NCI-H1105 treated with DMSO at 0.1 percent for 48 hours (cell line): ENCODE data around the gene BLNK.

Experiments
- DNase-seq: peaks from one replicate; lab custom pipeline; 2025; lab: John Stamatoyannopoulos, UW

BLNK gene

GRCh38 chr10:96261930-96262329 is 9.4 kb downstream of the BLNK start:
- DNase-seq, result no peak

- no peak for DNase-seq
These were observed 10.2 kb downstream of the BLNK start for GRCh38 chr10:96261132-96261531.

- no peak for DNase-seq
These were observed 11.4 kb downstream of the BLNK start for GRCh38 chr10:96260014-96260413.

GRCh38 chr10:96259150-96259549 is 12.2 kb downstream of the BLNK start:
- no peak for DNase-seq

GRCh38 chr10:96257944-96258343 is 13.4 kb downstream of the BLNK start:
- no peak for DNase-seq

GRCh38 chr10:96255549-96256333 is 15.6 kb downstream of the BLNK start:
- DNase-seq, result no peak

GRCh38 chr10:96254976-96255375 is 16.4 kb downstream of the BLNK start:
- DNase-seq, result no peak

GRCh38 chr10:96252730-96253129 is 18.6 kb downstream of the BLNK start:
- no peak for DNase-seq

GRCh38 chr10:96250349-96250748 is 21.0 kb downstream of the BLNK start:
- DNase-seq, result no peak

- no peak for DNase-seq
These were observed 22.1 kb downstream of the BLNK start for GRCh38 chr10:96249264-96249663.

- no peak for DNase-seq
These were observed 27.0 kb downstream of the BLNK start for GRCh38 chr10:96244354-96244753.

- DNase-seq, result no peak
These were observed 28.1 kb downstream of the BLNK start for GRCh38 chr10:96243296-96243695.

- DNase-seq, result no peak
These were observed 28.5 kb downstream of the BLNK start for GRCh38 chr10:96242822-96243221.

GRCh38 chr10:96238646-96239623 is 32.4 kb downstream of the BLNK start:
- DNase-seq, result peak; percentile 9

GRCh38 chr10:96236876-96237275 is 34.5 kb downstream of the BLNK start:
- DNase-seq, result no peak

- no peak for DNase-seq
These were observed 35.3 kb downstream of the BLNK start for GRCh38 chr10:96236090-96236478.

GRCh38 chr10:96235326-96236089 is 35.9 kb downstream of the BLNK start:
- DNase-seq, result no peak

- DNase-seq, result no peak
These were observed 37.4 kb downstream of the BLNK start for GRCh38 chr10:96233959-96234358.

- DNase-seq, result no peak
These were observed 40.8 kb downstream of the BLNK start for GRCh38 chr10:96230527-96230926.

- DNase-seq, result no peak
These were observed 41.8 kb downstream of the BLNK start for GRCh38 chr10:96229568-96230030.

- no peak for DNase-seq
These were observed 42.9 kb downstream of the BLNK start for GRCh38 chr10:96228408-96228994.

- no peak for DNase-seq
These were observed 44.2 kb downstream of the BLNK start for GRCh38 chr10:96227206-96227605.
